Thyroid gland (tissue), 4 donors: Measurements from ENCODE around the gene PCBP3. TPM values are rescaled to one million over a fixed set of nuclear protein-coding genes. Genes with fewer than 3 reads are reported as not detected.

ENCODE experiments used
- DNase-seq, 2 donors: peaks; one replicate each; pipeline ENCODE4 v3.0.0-alpha.2; 2019
- H3K27ac ChIP-seq, 3 donors: fragments of 200-600 bp; sonication (generic); 1 replicate in 2 of 3; 2 replicates in 1 of 3; pipeline ENCODE4 v1.5.1; 2016 to 2019; ENCODE audit warnings: mild to moderate bottlenecking in 1 of 3, moderate library complexity in 1 of 3
- H3K27me3 ChIP-seq: fragments of 200-600 bp; sonication (generic); one replicate; pipeline ENCODE4 v1.5.1; 2019
- H3K36me3 ChIP-seq, 2 donors: fragments of 200-600 bp; sonication (generic); one replicate each; pipeline ENCODE4 v1.5.1; 2016 to 2019
- H3K4me1 ChIP-seq, 2 donors: fragments of 200-600 bp; sonication (generic); one replicate each; pipeline ENCODE4 v1.5.1; 2017 to 2019
- H3K4me3 ChIP-seq, 3 donors: fragments of 200-600 bp; sonication (generic); replicated peaks in 1 of 3; 1 replicate in 2 of 3; 2 replicates in 1 of 3; pipeline ENCODE4 v1.5.1; 2016; ENCODE audit warnings: mild to moderate bottlenecking in 1 of 3
- H3K9me3 ChIP-seq: fragments of 200-600 bp; sonication (generic); one replicate; pipeline ENCODE4 v1.5.1; 2017
- POLR2A ChIP-seq, 2 donors: fragments of 450-650 bp; IDR thresholded peaks; one replicate each; pipeline ENCODE4 v1.6.1; 2017; ENCODE audit warnings: antibody characterized with exemption in 2 of 2, mild to moderate bottlenecking in 2 of 2, moderate library complexity in 1 of 2
- WGBS, 2 donors: methylation state at CpG; one replicate each; pipeline ENCODE4 v1.1.5; 2017; 5-methylcytosine and 5-hydroxymethylcytosine counted together
- intact Hi-C: fragments of 100-400 bp; cut with DNase I; formaldehyde crosslinking; loops from one replicate; pipeline ENCODE4 v1.15.1; 2023
- total RNA-seq, 4 donors: library from RNA; depleted of rRNA; stranded (reverse); fragments of >200 nt; gene quantifications; one replicate each; pipeline ENCODE4 v1.2.3, GENCODE V29; 2016
- TF ChIP-seq, protein P1 (sequence below), 6 experiments: fragments of 200-600 bp in 3 of 6; fragments of 450-650 bp in 3 of 6; sonication (generic) in 3 of 6; IDR thresholded peaks; one replicate each; pipeline ENCODE4 v1.5.1; 2016 to 2019; ENCODE audit warnings: antibody characterized with exemption in 6 of 6, mild to moderate bottlenecking in 2 of 6, inconsistent platforms in 1 of 6, moderate library complexity in 1 of 6

Gene PCBP3
- total RNA-seq, 4 donors from 2014 or later = 0.33 to 0.98 (median 0.54) TPM; not detected in 1

DNA sequence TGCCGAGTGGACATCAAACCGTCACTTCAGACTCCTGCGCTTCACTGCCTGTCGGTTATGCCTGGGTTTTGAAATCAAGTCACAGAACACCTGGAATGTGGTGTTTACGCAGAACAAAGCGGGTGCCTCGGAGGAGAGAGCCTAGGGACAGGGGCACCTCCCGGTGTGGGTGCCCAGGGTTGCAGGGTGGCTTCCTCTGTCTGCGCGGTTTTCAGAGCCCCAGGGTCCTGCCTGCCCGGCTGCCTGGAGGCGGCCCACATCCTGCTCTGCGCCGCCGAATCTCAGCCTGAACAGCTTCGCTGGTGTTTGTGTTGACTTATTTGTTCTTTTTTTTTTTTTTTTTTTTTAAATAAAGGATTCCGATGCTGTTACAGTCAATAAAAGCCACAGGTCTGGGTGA, 224.6 kb downstream of the PCBP3 start:
- H3K9me3 ChIP-seq = no peaks in the 10 kb centered on the region
- no peaks in the 10 kb centered on the region for H3K27me3 ChIP-seq
- TF ChIP-seq POLR2A (IDR thresholded peaks at IDR 0.05) = no peak
- TF ChIP-seq, protein P1, sequence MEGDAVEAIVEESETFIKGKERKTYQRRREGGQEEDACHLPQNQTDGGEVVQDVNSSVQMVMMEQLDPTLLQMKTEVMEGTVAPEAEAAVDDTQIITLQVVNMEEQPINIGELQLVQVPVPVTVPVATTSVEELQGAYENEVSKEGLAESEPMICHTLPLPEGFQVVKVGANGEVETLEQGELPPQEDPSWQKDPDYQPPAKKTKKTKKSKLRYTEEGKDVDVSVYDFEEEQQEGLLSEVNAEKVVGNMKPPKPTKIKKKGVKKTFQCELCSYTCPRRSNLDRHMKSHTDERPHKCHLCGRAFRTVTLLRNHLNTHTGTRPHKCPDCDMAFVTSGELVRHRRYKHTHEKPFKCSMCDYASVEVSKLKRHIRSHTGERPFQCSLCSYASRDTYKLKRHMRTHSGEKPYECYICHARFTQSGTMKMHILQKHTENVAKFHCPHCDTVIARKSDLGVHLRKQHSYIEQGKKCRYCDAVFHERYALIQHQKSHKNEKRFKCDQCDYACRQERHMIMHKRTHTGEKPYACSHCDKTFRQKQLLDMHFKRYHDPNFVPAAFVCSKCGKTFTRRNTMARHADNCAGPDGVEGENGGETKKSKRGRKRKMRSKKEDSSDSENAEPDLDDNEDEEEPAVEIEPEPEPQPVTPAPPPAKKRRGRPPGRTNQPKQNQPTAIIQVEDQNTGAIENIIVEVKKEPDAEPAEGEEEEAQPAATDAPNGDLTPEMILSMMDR (IDR thresholded peaks at IDR 0.05) = no peak
- H3K4me3 ChIP-seq = no peak overlapping the region
- WGBS, 2 donors = 64 to 74% methylated on average over 17 of the region's 17 CpGs
- H3K4me1 ChIP-seq = no peaks in the 10 kb centered on the region
- no peaks in the 10 kb centered on the region for H3K36me3 ChIP-seq
- intact Hi-C loops = no loop called here
- DNase-seq = no peak
- no peak overlapping the region for H3K27ac ChIP-seq

DNA sequence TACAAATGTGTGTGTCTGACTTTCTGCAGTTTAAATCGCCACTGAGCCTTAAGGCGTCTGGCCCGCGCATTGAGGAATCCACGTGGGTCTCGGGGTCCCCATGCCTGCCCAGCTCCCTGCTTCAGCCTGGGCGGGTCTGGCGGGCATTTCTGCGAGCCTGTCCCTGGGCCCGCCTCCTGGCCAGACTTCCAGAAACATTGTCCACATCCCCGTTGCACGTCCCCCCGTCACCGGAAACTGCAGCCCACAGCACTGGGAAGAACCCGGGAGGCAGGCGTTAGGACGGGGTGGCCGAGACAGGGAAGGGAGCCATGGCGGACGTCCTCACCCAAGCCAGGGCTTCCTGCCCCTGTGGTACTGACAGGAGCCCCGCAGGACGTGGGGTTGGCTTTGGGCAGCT, 225.0 kb downstream of the PCBP3 start:
- Histone ChIP-seq H3K4me3 (no peak overlapping the region), H3K27me3 (no peaks in the 10 kb centered on the region), H3K36me3 (no peaks in the 10 kb centered on the region), H3K4me1 (no peaks in the 10 kb centered on the region), H3K9me3 (no peaks in the 10 kb centered on the region), H3K27ac (no peak overlapping the region)
- TF ChIP-seq, protein P1 (IDR thresholded peaks at IDR 0.05) = no peak
- TF ChIP-seq POLR2A (IDR thresholded peaks at IDR 0.05) = no peak
- intact Hi-C loops = no loop called here
- DNase-seq = no peak
- WGBS, 2 donors = 78 to 80% methylated on average over 17 to 22 of the region's 22 CpGs

DNA sequence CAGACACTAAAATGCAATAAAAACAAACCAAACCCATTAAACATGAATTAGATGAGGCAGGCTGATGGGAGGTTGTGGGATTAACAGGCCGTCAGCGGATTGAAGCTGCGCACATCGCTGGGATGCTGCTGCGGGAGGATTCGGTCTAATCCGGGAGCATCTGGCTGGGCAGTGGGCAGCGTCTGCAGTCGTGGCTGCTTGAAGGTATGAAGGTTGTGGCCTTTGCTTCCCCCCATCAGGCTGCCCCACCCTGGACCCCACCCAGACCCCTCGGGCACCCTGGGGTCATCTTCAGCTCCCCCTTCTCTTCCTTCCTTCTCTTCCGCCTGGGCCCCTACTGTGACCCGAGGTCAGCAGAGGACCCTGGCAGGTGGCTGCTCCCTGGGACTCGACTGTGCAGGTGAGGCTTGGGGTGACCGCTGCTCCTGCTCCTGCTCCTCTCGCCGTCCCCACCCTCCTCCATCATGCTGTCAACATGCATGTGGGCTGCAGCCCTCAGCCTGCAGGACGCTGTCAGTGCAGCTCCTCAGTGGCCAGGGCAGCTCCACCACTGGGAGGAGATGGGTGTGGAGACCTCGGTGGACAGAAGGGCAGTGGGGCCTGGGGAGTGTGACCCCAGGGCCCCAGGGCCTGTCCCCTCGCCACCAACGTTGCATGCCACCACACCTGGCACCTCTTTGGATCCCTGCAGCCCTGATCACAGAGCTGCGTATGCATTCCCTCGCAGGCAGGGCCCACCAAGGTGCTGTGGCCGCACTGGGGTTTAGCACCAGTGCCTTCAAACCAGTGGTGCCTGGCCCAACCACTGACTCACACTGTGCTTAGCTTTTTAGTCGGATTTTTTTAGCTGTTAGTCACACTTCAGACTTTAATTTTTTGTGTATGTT, 225.8 kb downstream of the PCBP3 start:
- WGBS, 2 donors = 86 to 88% methylated on average over 19 to 21 of the region's 24 CpGs
- no peak for DNase-seq

DNA sequence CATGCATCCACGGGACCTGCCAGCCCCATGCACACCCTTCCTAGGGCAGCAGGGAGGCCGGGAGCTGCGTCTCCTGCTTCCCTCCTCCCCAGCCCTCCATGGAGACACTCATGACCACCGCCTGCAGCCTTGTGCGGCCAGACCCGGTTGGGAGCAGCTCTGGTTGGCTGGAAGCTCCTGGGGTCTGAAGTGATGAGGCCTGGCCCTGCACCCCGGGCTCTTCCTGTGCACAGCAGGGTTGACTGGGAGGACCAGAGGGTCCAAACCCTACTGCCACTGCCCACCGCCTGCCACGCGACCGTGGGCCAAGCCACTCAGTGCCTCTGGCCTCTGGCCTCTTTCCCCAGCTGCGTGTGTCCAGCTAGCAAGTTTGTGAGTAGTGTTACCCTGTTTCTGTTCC, 226.9 kb downstream of the PCBP3 start:
- TF ChIP-seq POLR2A (IDR thresholded peaks at IDR 0.05) = no peak
- TF ChIP-seq, protein P1 (IDR thresholded peaks at IDR 0.05) = no peak
- no peak overlapping the region for H3K27ac ChIP-seq
- intact Hi-C loops = no loop called here
- no peaks in the 10 kb centered on the region for H3K4me1 ChIP-seq
- no peaks in the 10 kb centered on the region for H3K9me3 ChIP-seq
- no peaks in the 10 kb centered on the region for H3K27me3 ChIP-seq
- H3K4me3 ChIP-seq = no peak overlapping the region
- H3K36me3 ChIP-seq = no peaks in the 10 kb centered on the region
- WGBS, 2 donors = 72 to 80% methylated on average over 9 to 12 of the region's 12 CpGs
- no peak for DNase-seq

More for the DNA sequence above, 225.8 kb downstream of the PCBP3 start:
- H3K27me3 ChIP-seq = no peaks in the 10 kb centered on the region
- H3K9me3 ChIP-seq = no peaks in the 10 kb centered on the region
- H3K36me3 ChIP-seq = no peaks in the 10 kb centered on the region
- intact Hi-C loops = no loop called here
- H3K4me1 ChIP-seq = no peaks in the 10 kb centered on the region
- TF ChIP-seq, protein P1 (IDR thresholded peaks at IDR 0.05) = no peak
- TF ChIP-seq POLR2A (IDR thresholded peaks at IDR 0.05) = no peak
- H3K27ac ChIP-seq = no peak overlapping the region
- no peak overlapping the region for H3K4me3 ChIP-seq

DNA sequence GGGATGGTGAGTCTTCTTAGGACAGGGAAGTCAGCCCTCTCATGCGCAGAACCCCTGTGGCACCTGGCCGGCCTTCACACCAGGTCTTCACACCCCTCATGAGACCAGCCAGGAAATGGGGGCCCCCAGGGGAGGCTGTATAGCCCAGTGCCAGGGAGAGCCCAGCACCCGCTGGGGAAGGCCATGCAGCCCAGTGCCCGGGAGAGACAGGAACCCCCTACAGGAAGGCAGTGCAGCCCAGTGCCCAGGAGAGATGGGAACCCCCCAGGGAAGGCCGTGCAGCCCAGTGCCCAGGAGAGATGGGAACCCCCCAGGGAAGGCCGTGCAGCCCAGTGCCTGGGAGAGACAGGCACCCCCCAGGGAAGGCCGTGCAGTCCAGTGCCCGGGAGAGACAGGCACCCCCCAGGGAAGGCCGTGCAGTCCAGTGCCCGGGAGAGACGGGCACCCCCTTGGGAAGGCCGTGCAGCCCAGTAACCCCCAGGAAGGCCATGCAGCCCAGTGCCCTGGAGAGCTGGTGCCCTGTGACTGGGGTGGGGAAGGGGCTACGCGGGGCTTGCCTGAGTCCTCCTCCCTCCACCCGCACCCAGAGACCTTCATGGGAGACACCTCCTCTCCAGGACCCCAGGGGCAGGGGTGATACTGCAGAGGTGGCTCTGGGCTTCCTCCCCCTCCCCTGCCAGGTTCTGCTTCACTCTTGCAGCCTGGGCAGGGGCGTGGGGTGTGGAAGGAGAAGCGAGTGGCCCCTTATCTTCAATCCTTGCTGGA, 227.5 kb downstream of the PCBP3 start:
- 81 to 86% methylated on average over 5 to 6 of the region's 17 CpGs for WGBS, 2 donors
- intact Hi-C loops = no loop called here
- no peak for DNase-seq

More for the DNA sequence above, 227.5 kb downstream of the PCBP3 start:
- H3K4me1 ChIP-seq = no peaks in the 10 kb centered on the region
- H3K27me3 ChIP-seq = no peaks in the 10 kb centered on the region
- no peak overlapping the region for H3K27ac ChIP-seq
- no peaks in the 10 kb centered on the region for H3K36me3 ChIP-seq
- TF ChIP-seq, protein P1 (IDR thresholded peaks at IDR 0.05) = no peak
- TF ChIP-seq POLR2A (IDR thresholded peaks at IDR 0.05) = no peak
- H3K4me3 ChIP-seq = no peak overlapping the region
- no peaks in the 10 kb centered on the region for H3K9me3 ChIP-seq
